NCI-H1105 treated with DMSO at 0.1 percent for 48 hours (cell line): ENCODE results near the gene FBXL19.
"Not testable (repeated sequence)": the region's sequence is repeated elsewhere in the genome, so short reads cannot be mapped to it uniquely, and the experiment has no call there.

Experiments used
- DNase-seq: peaks from one replicate; lab custom pipeline; 2025; lab: John Stamatoyannopoulos, UW

Gene FBXL19

GRCh38 chr16:30923554-30924075, at the start of gene FBXL19:
Gene FBXL19, plus strand, starts transcription at chr16:30923572. Its CDS starts 2,183 bp downstream, at chr16:30925755.
- DNase-seq, result no peak

GRCh38 chr16:30874244-30874820, 49.0 kb upstream of the FBXL19 start:
- no peak for DNase-seq

GRCh38 chr16:30874821-30875717, 48.3 kb upstream of the FBXL19 start:
- DNase-seq, result peak; percentile 88

GRCh38 chr16:30875871-30876801, 47.2 kb upstream of the FBXL19 start:
- DNase-seq, result peak; percentile 32

- DNase-seq, result no peak
Observed at GRCh38 chr16:30876867-30877266, 46.5 kb upstream of the FBXL19 start.

- no peak for DNase-seq
Observed at GRCh38 chr16:30882429-30883310, 40.7 kb upstream of the FBXL19 start.

- no peak for DNase-seq
Observed at GRCh38 chr16:30884760-30885159, 38.6 kb upstream of the FBXL19 start.

GRCh38 chr16:30885196-30885595, 38.2 kb upstream of the FBXL19 start:
- DNase-seq, result no peak

- DNase-seq, result no peak
Observed at GRCh38 chr16:30886145-30886544, 37.2 kb upstream of the FBXL19 start.

GRCh38 chr16:30887927-30888326, 35.4 kb upstream of the FBXL19 start:
- no peak for DNase-seq

- DNase-seq, result no peak
Observed at GRCh38 chr16:30888856-30889499, 34.4 kb upstream of the FBXL19 start.

GRCh38 chr16:30889721-30890120, 33.7 kb upstream of the FBXL19 start:
- no peak for DNase-seq

GRCh38 chr16:30891043-30891823, 32.1 kb upstream of the FBXL19 start:
- not testable (repeated sequence) for DNase-seq

GRCh38 chr16:30892670-30893416, 30.5 kb upstream of the FBXL19 start:
- DNase-seq, result no peak

GRCh38 chr16:30893417-30893743, 30.0 kb upstream of the FBXL19 start:
- DNase-seq, result no peak

- peak; percentile 68 for DNase-seq
Observed at GRCh38 chr16:30893744-30894539, 29.4 kb upstream of the FBXL19 start, which contains the start of gene BCL7C. Gene BCL7C, minus strand, starts transcription at chr16:30894077. Its CDS starts 133 bp downstream, at chr16:30893944.

- DNase-seq, result no peak
Observed at GRCh38 chr16:30894540-30895368, 28.6 kb upstream of the FBXL19 start.
